GM19239 (cell line): ENCODE data around the gene RAD51B.
"Not testable (repeated sequence)": the region's sequence is repeated elsewhere in the genome, so short reads cannot be mapped to it uniquely, and the experiment has no call there.

ENCODE experiments used
- DNase-seq: peaks from one replicate; pipeline ENCODE4 v3.0.0; 2011; ENCODE audit warnings: low spot score; ENCODE audit not compliant: insufficient read length
- FAIRE-seq: peaks from 2 replicates; lab custom pipeline; 2011; peaks lifted over from hg19 to GRCh38; lab: Jason Lieb, UNC

The RAD51B gene

GRCh38 chr14:68696721-68697495 lies 877.3 kb downstream of the RAD51B start:
- no peak for FAIRE-seq

GRCh38 chr14:68698773-68699172 lies 879.2 kb downstream of the RAD51B start:
- not testable (repeated sequence) for FAIRE-seq, DNase-seq

More at GRCh38 chr14:68696721-68697495, 877.3 kb downstream of the RAD51B start:
- DNase-seq: no peak

- no peak for FAIRE-seq
- no peak for DNase-seq
Measured at GRCh38 chr14:68701001-68701741, 881.6 kb downstream of the RAD51B start.

DNA sequence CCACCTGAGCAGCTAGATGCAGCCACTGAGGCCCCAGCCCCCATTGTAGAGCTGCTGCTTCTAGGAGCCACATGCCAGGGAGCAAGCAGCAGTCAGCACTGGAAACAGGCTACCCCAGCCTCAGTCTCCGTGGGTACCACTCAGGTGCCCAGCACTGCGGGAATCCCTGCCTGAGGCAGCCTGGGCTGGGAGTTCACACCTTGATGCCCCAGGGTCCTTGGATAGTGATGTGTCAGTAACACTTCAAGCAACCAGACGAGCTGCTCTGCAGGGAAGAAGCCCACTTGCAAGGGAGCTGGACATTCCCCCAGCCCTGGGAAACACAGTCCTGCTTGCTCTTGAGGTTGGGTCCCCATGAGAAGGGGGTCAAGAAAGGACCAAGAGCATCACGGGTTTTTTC lies 882.6 kb downstream of the RAD51B start:
- DNase-seq: no peak
- FAIRE-seq: no peak

DNA sequence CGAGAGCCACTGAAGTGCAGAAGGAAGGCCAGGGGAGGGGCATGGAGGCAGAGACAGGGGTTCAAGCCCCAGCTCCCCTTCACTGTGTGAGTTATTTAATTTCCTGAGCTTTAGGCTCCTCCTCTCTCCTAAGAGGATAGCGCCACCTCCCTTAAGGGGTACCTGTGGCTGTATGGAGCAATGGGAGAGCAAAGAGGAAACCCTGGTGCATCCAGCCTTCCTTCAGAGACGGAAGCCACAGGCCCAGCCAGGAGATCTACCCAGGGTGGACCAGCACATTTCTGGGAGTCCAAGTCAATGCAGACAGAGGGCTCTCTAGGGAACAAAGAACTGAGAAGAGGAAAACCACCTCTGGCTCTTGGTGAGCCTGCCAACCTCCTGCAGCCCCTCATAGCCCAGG lies 883.0 kb downstream of the RAD51B start:
- no peak for DNase-seq
- no peak for FAIRE-seq

- no peak for FAIRE-seq
- no peak for DNase-seq
Measured at GRCh38 chr14:68703093-68703492, 883.5 kb downstream of the RAD51B start.

- FAIRE-seq (no peak), DNase-seq (no peak)
Measured at GRCh38 chr14:68704736-68705720, 885.4 kb downstream of the RAD51B start.

DNA sequence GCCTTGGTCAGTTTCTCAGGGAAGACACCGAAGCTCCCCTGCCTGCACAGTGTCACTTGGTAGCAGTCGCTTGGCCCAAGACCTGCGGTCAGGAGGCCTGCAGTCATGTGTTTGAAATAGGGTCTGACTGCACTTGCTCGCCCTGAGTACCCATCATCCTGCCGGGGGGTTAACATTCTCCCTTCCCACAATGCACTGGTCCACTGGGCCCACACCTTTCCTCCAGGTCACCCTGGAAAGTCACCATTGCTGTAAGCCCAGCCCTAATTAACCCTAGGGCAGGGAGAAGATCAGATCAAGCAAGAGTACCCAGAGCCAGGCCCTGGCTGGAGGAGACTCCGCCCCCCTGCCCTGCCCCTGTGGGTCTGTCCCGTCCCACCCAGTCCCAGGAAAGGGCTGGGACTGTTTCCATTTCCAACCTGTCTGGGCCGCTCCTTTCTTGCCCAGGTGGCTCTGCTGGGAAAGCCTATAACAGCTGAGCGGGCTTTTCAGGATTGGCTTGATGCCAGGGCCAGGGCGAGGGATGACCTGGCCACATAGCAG lies 886.2 kb downstream of the RAD51B start:
- FAIRE-seq (no peak), DNase-seq (no peak)

DNA sequence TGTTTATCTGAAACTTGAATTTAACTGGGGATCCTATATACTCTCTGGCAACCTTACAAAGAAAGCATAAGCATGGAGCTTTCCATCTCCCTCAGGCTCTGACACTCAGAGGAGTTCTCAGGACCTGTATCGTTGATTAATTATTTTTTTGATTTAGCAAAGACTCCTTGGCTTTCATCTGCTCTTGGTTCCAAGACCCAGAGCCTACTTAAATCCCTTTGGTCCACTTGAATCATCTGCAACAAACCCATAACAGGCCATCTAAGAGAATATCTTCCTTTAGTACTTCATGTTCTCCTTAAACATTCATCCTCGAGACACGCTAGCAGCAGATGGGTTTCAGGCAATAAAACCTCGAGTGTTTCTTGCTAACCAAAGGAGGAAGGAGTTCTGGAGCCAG lies 887.9 kb downstream of the RAD51B start:
- FAIRE-seq: no peak

DNA sequence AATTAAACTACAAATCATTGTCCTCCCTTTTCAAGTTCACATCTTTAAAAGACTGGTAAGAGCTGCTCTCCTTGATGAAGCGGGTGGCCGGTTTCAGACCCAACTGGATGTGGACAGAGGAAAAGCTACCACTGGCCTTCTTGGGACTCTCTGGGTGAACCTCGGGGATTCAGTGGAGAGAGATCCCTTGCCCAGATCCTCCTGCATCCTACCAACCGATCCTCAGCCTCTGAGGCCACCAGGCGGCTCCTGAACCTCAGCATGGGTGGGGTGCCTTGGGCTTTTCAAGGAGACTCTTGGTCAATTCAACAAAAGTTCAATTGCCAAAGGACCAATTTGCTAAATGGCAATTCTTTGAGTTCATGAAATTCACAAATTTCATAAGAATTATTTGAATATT lies 888.8 kb downstream of the RAD51B start:
- no peak for DNase-seq
- FAIRE-seq: no peak

More for the DNA sequence above, 887.9 kb downstream of the RAD51B start:
- DNase-seq: no peak

DNA sequence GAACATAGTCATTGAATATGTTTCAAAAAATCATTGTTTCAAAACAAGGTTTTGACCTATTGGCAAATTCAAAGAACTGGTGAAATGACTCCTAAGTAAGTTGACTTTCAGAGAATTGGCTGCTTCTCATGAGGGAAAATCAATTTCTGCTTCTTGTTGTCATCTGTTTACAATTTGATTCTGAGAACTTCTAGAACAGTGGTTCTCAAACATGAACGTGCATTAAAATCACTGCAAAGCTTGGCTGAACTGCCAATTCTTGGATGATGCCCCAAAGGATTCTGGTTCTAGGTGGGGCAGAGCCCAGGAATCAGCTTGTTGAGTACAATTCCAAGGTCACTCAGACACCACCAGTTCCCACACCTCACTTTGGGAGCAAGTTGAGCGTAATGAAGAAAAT lies 889.4 kb downstream of the RAD51B start:
- FAIRE-seq (no peak), DNase-seq (no peak)

DNA sequence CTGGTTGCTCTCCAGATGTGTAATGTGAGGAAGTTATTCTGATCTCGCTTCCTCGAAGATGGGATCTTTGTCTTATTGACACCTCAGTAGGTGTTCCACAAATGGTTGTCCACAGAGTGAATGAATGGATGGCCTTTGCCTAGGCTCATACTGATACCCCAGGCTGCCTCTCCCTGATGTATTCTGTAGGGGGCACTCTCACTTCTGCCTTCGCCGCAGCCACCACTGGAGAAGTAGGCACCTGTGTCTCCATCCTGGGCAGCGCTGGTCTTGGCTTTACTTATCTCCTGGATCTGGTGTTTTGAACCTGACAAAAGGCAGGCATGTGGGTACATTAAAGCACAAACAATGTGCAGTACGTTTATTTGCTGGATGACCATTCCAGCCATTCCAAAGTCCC lies 891.2 kb downstream of the RAD51B start:
- DNase-seq (no peak), FAIRE-seq (no peak)

GRCh38 chr14:68711561-68712309 lies 892.2 kb downstream of the RAD51B start:
- DNase-seq (no peak), FAIRE-seq (no peak)

- DNase-seq (no peak), FAIRE-seq (no peak)
Measured at GRCh38 chr14:68712703-68713370, 893.3 kb downstream of the RAD51B start.

DNA sequence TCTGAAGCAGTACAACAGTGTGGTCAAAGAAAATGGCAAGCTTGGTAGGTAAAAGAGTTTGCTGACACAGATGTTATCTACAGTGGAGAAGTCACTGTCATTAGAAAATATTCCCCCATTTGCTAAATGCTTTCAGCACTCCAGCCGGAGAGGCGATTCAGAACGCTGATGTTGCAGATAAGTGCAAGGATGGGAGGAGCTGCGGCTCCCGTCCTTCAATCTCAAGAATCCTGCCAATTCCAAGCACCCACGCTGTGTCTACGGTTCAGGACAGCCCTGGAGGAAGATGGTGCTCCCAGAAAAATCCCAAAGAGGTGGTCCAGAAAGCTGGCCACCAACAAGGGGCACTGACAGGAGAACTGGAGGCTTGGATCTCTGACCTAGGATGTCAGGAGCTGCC lies 894.2 kb downstream of the RAD51B start:
- FAIRE-seq: no peak

DNA sequence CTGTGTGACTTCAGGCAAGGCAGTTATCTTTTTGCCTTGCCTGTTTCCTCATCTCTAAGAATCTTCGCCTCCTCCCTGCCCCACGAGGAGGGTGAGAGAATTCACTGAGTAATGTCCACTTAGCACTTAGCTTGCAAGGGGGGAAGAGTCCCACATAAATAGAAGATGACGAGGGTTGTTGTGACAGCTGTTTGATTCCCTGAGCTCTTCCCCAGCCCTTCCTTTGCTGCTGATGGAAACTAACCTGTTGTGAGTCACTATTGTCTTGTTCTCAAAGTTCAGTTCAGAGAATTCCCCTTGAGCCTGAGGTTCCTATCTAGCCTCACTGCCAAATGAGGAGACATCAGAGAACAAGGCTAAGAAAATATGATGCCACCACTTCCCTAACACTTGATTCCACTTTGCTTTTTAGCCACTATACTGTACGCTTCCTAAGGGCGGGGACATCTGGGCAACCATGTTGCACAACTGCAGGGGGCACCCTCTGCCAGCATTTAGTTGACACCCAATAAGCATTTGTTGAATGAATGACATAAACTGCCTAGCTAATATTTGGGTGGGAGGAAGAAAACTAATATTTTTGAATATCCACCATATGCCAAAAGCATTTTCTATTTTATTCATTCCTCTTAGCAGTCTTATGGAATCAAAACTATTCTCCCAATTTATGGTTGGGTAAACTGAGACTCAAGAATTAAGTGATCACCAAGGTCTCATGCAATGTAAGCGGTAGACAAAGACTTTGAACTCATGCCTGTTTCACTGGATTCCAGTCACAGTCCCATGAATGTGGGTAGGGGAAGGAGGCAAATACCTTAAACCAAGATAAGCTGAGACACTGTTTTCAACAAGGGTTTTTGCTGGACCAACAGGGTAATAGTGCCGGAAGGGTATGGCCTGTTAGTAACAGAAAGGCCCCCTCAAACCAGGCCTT lies 895.7 kb downstream of the RAD51B start:
- FAIRE-seq: no peak
- DNase-seq: no peak

More for the DNA sequence above, 894.2 kb downstream of the RAD51B start:
- DNase-seq: no peak

GRCh38 chr14:68716698-68717097 lies 897.1 kb downstream of the RAD51B start:
- DNase-seq (no peak), FAIRE-seq (no peak)
